Measurements from ENCODE around the gene TMEM198. TPM values are rescaled to one million over a fixed set of nuclear protein-coding genes. Genes with fewer than 3 reads are reported as not detected.

The TMEM198 gene
- total and polyA plus RNA-seq, 9 of the 15 experiments (the other 6 are each of a cell fraction or from before 2014, with no cell fraction given) = 0.03 to 3.8 (median 1.0) TPM

GRCh38 chr2:219566640-219567039, 22.8 kb downstream of the TMEM198 start:
- H3K9me3 ChIP-seq (replicated peaks; ENCODE audit: control insufficient read depth, insufficient read depth, low read depth, low read length) = no peaks in the 10 kb centered on the region
- in situ Hi-C loops (cut with MboI) = no loop called here
- intact Hi-C loops (cut with micrococcal nuclease) = no loop called here
- peaks cover 0 to 40% of the 10 kb centered on the region in 2 experiments; a peak in 3 of 5 replicates for H3K4me1 ChIP-seq (replicated peaks in 1 of 2; ENCODE audit: control insufficient read depth in 2 of 2, insufficient read depth in 2 of 2, low read length in 2 of 2)
- DNase-seq (ENCODE audit: extremely low read depth in 1 of 4, low spot score in 3 of 4) (no peak), FAIRE-seq (no peak), ATAC-seq (no peak)
- no peak overlapping the region; a peak in 1 of 4 replicates for H3K9ac ChIP-seq (ENCODE audit: insufficient read depth in 1 of 2, low read depth in 2 of 2, low read length in 2 of 2)
- 73% methylated on average over 7 of the region's 11 CpGs for whole genome bisulfite sequencing (ENCODE audit: insufficient coverage, low coverage, missing lambda C conversion rate)
- no peak overlapping the region for H3K27ac ChIP-seq (ENCODE audit: extremely low read depth, low read depth, low read length)
- no peak overlapping the region for H3K4me3 ChIP-seq
- H3K4me2 ChIP-seq (ENCODE audit: insufficient read depth, low read length) = no peak overlapping the region
- H2AFZ ChIP-seq (ENCODE audit: low read depth, low read length) = no peak overlapping the region
- H4K20me1 ChIP-seq (replicated peaks; ENCODE audit: control insufficient read depth, insufficient read depth, low read length) = no peaks in the 10 kb centered on the region
- H3K9me1 ChIP-seq (ENCODE audit: control insufficient read depth, insufficient read depth, low read length) = no peaks in the 10 kb centered on the region
- ChIA-PET CTCF (ENCODE audit: low intra/inter-chr PET ratio) (no interaction called here), POLR2A (interaction anchor here (1.1 to 2.4 kb wide), 2 partner anchors 11 to 31 kb away, joined by 3 to 7 read pairs; no protein-coding TSS in a partner anchor)
- H3K79me2 ChIP-seq (ENCODE audit: control insufficient read depth, insufficient read depth, low read length) = peaks cover 7% of the 10 kb centered on the region
- no TSS peak for BruUV-seq (replicated peaks)
- no peaks in the 10 kb centered on the region for H3K27me3 ChIP-seq (ENCODE audit: control insufficient read depth in 2 of 2, insufficient read depth in 2 of 2, low read length in 2 of 2)
- peaks cover 8% of the 10 kb centered on the region; the same call in 1 of the 3 replicates for H3K36me3 ChIP-seq (ENCODE audit: control insufficient read depth, insufficient read depth, low read length)
- TF ChIP-seq, protein P1, sequence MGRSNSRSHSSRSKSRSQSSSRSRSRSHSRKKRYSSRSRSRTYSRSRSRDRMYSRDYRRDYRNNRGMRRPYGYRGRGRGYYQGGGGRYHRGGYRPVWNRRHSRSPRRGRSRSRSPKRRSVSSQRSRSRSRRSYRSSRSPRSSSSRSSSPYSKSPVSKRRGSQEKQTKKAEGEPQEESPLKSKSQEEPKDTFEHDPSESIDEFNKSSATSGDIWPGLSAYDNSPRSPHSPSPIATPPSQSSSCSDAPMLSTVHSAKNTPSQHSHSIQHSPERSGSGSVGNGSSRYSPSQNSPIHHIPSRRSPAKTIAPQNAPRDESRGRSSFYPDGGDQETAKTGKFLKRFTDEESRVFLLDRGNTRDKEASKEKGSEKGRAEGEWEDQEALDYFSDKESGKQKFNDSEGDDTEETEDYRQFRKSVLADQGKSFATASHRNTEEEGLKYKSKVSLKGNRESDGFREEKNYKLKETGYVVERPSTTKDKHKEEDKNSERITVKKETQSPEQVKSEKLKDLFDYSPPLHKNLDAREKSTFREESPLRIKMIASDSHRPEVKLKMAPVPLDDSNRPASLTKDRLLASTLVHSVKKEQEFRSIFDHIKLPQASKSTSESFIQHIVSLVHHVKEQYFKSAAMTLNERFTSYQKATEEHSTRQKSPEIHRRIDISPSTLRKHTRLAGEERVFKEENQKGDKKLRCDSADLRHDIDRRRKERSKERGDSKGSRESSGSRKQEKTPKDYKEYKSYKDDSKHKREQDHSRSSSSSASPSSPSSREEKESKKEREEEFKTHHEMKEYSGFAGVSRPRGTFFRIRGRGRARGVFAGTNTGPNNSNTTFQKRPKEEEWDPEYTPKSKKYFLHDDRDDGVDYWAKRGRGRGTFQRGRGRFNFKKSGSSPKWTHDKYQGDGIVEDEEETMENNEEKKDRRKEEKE (IDR thresholded peaks at IDR 0.05; ENCODE audit: borderline replicate concordance in 1 of 2, control insufficient read depth in 1 of 2, low read depth in 2 of 2, low read length in 1 of 2) = no peak
- TF ChIP-seq FUS (optimal IDR thresholded peaks at IDR 0.05; ENCODE audit: low read depth, low read length) (no peak), CCAR2 (IDR thresholded peaks at IDR 0.05; ENCODE audit: low read depth, low read length) (no peak), SIN3A (IDR thresholded peaks at IDR 0.05; ENCODE audit: borderline replicate concordance in 2 of 2, control insufficient read depth in 1 of 2, low read depth in 2 of 2, low read length in 2 of 2) (no peak), RB1 (IDR thresholded peaks at IDR 0.05; ENCODE audit: low read depth) (no peak), HDAC3 (IDR thresholded peaks at IDR 0.05; ENCODE audit: borderline replicate concordance, partially characterized antibody) (no peak), NFIX (CRISPR knock-in tag; IDR thresholded peaks at IDR 0.05; ENCODE audit: low read depth) (no peak), ETV6 (IDR thresholded peaks at IDR 0.05; ENCODE audit: borderline replicate concordance in 1 of 2, low read depth in 2 of 2, low read length in 1 of 2) (no peak), ETV6 (CRISPR knock-in tag; IDR thresholded peaks at IDR 0.05; ENCODE audit: borderline replicate concordance) (no peak), SRSF1 (IDR thresholded peaks at IDR 0.05; ENCODE audit: low read depth, low read length) (no peak), ZNF263 (CRISPR knock-in tag; IDR thresholded peaks at IDR 0.05; ENCODE audit: borderline replicate concordance) (no peak)
- TF ChIP-seq, protein P2, sequence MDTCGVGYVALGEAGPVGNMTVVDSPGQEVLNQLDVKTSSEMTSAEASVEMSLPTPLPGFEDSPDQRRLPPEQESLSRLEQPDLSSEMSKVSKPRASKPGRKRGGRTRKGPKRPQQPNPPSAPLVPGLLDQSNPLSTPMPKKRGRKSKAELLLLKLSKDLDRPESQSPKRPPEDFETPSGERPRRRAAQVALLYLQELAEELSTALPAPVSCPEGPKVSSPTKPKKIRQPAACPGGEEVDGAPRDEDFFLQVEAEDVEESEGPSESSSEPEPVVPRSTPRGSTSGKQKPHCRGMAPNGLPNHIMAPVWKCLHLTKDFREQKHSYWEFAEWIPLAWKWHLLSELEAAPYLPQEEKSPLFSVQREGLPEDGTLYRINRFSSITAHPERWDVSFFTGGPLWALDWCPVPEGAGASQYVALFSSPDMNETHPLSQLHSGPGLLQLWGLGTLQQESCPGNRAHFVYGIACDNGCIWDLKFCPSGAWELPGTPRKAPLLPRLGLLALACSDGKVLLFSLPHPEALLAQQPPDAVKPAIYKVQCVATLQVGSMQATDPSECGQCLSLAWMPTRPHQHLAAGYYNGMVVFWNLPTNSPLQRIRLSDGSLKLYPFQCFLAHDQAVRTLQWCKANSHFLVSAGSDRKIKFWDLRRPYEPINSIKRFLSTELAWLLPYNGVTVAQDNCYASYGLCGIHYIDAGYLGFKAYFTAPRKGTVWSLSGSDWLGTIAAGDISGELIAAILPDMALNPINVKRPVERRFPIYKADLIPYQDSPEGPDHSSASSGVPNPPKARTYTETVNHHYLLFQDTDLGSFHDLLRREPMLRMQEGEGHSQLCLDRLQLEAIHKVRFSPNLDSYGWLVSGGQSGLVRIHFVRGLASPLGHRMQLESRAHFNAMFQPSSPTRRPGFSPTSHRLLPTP (IDR thresholded peaks at IDR 0.05; ENCODE audit: borderline replicate concordance, extremely low read depth, insufficient read length) = no peak

Data from K562 (cell line).